ENCODE data around the gene ALAD.

GRCh38 chr9:113380869-113381378 is 20.2 kb downstream of the ALAD start:
- TF ChIP-seq CTCF (IDR thresholded peaks at IDR 0.05) (no peak), POLR2A (IDR thresholded peaks at IDR 0.05) (no peak)
